Activated B cell treated with CpG ODN at 0.5 μM for 24 hours (primary cell): ENCODE results near the gene RNF152. TPM values are rescaled to one million over a fixed set of nuclear protein-coding genes. Genes with fewer than 3 reads are reported as not detected.
"Not testable (repeated sequence)": the region's sequence is repeated elsewhere in the genome, so short reads cannot be mapped to it uniquely, and the experiment has no call there.

Experiments
- ATAC-seq: fragments of 200-7000 bp; cut with Tn5 transposase; one replicate; pipeline ENCODE4 v1.10.0; 2021; ENCODE audit warnings: low read depth, mild to moderate bottlenecking, moderate library complexity
- CTCF ChIA-PET: fragments of 350-600 bp; sonication (Branson Sonifier 250); formaldehyde crosslinking; loops from one replicate; lab custom pipeline; 2021; ENCODE audit warnings: antibody characterized with exemption; lab: Charles Lee
- POLR2A ChIA-PET: fragments of 350-600 bp; sonication (Branson Sonifier 250); formaldehyde crosslinking; loops from one replicate; lab custom pipeline; 2021; ENCODE audit warnings: antibody characterized with exemption; lab: Charles Lee
- DNase-seq: peaks from one replicate; pipeline ENCODE4 v3.0.0; 2022
- H3K27ac Mint-ChIP-seq: one replicate; pipeline ENCODE4 v1.8.0; 2020; ENCODE audit warnings: mixed read lengths
- H3K27me3 Mint-ChIP-seq: one replicate; pipeline ENCODE4 v1.8.0; 2021; ENCODE audit warnings: mixed read lengths
- H3K36me3 Mint-ChIP-seq: one replicate; pipeline ENCODE4 v1.8.0; 2021; ENCODE audit warnings: low read depth, mixed read lengths
- H3K4me1 Mint-ChIP-seq: one replicate; pipeline ENCODE4 v1.8.0; 2021; ENCODE audit warnings: mixed read lengths
- H3K4me3 Mint-ChIP-seq: one replicate; pipeline ENCODE4 v1.8.0; 2020; ENCODE audit warnings: mild to moderate bottlenecking, mixed read lengths
- H3K9me3 Mint-ChIP-seq: one replicate; pipeline ENCODE4 v1.8.0; 2020; ENCODE audit warnings: mixed read lengths
- intact Hi-C: fragments of 100-400 bp; cut with micrococcal nuclease; formaldehyde crosslinking; loops from one replicate; pipeline ENCODE4 v1.15.1; 2024
- total RNA-seq: library from RNA; stranded (reverse); gene quantifications from 2 replicates; pipeline ENCODE4 v1.2.3, GENCODE V29; 2022
- TF ChIP-seq, protein P1 (sequence below): fragments of 200-600 bp; IDR thresholded peaks from one replicate; pipeline ENCODE4 v1.8.0; 2022; ENCODE audit warnings: antibody characterized with exemption, mild to moderate bottlenecking

Gene RNF152
- total RNA-seq, 1 donor from 2014 or later, result 0.02 TPM

DNA sequence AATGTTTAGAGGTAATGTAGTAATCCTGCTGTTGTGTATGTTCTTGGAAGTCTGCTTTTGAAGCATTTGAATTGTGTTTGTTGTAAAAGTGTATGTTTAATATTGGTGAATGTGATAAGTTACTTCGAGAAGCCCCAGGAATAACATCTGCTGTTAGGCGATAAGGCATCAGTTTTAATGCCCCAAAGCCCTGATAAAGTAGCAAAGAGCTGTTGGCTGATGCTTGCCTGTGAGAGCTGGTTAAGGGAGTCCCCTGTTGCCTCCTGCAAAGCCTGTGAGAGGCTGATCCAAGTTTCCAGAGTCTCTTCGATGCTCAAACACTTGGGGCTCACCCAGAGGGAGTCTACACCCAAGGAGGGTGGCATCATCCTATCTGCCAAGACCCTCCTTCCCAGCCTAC, 110.3 kb downstream of the RNF152 start:
- Mint-ChIP-seq H3K4me3 (no peak overlapping the region), H3K27ac (no peak overlapping the region), H3K9me3 (peaks cover 3% of the 10 kb centered on the region), H3K4me1 (no peaks in the 10 kb centered on the region), H3K27me3 (no peaks in the 10 kb centered on the region), H3K36me3 (no peaks in the 10 kb centered on the region)
- intact Hi-C loops, result no loop called here
- CTCF ChIA-PET, result no interaction called here
- ATAC-seq (no peak), DNase-seq (no peak)
- TF ChIP-seq, protein P1, sequence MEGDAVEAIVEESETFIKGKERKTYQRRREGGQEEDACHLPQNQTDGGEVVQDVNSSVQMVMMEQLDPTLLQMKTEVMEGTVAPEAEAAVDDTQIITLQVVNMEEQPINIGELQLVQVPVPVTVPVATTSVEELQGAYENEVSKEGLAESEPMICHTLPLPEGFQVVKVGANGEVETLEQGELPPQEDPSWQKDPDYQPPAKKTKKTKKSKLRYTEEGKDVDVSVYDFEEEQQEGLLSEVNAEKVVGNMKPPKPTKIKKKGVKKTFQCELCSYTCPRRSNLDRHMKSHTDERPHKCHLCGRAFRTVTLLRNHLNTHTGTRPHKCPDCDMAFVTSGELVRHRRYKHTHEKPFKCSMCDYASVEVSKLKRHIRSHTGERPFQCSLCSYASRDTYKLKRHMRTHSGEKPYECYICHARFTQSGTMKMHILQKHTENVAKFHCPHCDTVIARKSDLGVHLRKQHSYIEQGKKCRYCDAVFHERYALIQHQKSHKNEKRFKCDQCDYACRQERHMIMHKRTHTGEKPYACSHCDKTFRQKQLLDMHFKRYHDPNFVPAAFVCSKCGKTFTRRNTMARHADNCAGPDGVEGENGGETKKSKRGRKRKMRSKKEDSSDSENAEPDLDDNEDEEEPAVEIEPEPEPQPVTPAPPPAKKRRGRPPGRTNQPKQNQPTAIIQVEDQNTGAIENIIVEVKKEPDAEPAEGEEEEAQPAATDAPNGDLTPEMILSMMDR, result no peak
- POLR2A ChIA-PET, result no interaction called here

DNA sequence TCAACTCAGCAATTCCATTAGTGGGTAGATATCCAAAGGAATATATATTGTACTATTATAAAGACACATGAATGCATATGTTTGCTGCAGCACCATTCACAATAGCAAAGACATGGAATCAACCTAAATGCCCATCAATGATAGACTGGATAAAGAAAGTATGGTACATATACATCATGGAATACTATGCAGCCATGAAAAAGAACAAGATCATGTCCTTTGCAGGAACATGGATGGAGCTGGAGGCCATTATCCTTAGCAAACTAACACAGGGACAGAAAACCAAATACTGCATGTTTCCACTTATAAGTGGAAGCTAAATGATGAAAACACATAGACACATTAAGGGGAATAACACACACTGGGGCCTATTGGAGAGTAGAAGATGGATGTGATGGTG, 116.6 kb downstream of the RNF152 start:
- intact Hi-C loops, H3K4me1 Mint-ChIP-seq, POLR2A ChIA-PET, DNase-seq, ATAC-seq, H3K4me3 Mint-ChIP-seq, CTCF ChIA-PET, H3K36me3 Mint-ChIP-seq, H3K27ac Mint-ChIP-seq, H3K27me3 Mint-ChIP-seq: not testable (repeated sequence)
- H3K9me3 Mint-ChIP-seq, result peaks cover 14% of the 10 kb centered on the region

DNA sequence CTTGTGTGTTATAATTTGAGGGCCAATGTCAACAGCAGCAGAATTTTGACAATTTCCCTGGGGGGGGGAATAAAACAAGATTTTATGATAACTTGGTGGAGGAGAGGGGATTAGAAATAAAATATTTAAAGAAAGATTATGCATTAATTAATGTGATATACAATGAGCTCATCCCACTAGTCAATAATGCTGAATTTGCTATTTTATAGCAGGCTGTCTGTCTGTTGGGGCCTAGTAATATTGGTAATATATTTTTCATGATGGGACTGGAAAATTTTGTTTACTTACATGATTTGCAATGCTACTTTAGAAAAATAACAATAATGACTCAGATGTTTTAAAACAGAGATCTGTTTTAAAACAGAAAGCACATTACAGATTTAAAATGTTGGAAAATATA, 118.0 kb downstream of the RNF152 start:
- DNase-seq (no peak), ATAC-seq (no peak)
- intact Hi-C loops, result no loop called here
- H3K4me1 Mint-ChIP-seq, result no peaks in the 10 kb centered on the region
- H3K4me3 Mint-ChIP-seq, result no peak overlapping the region
- H3K27me3 Mint-ChIP-seq, result peaks cover 1% of the 10 kb centered on the region
- POLR2A ChIA-PET, result no interaction called here
- no peaks in the 10 kb centered on the region for H3K36me3 Mint-ChIP-seq
- TF ChIP-seq, protein P1, result no peak
- CTCF ChIA-PET, result no interaction called here
- no peak overlapping the region for H3K27ac Mint-ChIP-seq
- H3K9me3 Mint-ChIP-seq, result peaks cover 15% of the 10 kb centered on the region

DNA sequence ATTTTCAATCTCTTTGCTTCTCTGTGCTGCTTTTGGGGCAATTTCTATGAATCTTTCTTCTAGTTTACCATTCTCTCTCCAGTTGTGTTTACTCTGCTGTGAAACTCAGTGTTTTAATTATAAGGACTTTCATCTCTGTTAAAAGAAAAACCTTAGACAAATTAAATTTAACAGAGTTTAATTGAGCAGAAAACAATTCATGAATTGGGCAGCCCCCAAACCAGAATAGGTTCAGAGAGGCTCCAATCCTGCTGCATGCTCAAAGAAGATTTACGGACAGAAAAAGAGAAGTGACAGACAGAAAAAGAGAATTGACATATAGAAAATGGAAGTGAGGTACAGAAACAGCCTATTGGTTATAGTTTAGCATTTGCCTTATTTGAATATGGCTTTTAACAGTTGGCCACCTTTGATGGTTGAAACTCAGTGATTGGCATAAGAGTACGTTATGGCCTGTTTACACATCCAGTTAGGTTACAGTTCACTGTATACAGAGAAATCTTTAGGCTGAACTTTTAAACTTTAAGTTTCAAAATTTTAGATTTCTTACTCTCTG, 120.4 kb downstream of the RNF152 start:
- DNase-seq, result no peak
- no peaks in the 10 kb centered on the region for H3K4me1 Mint-ChIP-seq
- peaks cover 3% of the 10 kb centered on the region for H3K27me3 Mint-ChIP-seq
- ATAC-seq, result no peak
- no peak overlapping the region for H3K27ac Mint-ChIP-seq
- TF ChIP-seq, protein P1, result no peak
- peaks cover 15% of the 10 kb centered on the region for H3K9me3 Mint-ChIP-seq
- H3K36me3 Mint-ChIP-seq, result no peaks in the 10 kb centered on the region
- CTCF ChIA-PET, result no interaction called here
- intact Hi-C loops, result no loop called here
- POLR2A ChIA-PET, result no interaction called here
- no peak overlapping the region for H3K4me3 Mint-ChIP-seq

- TF ChIP-seq, protein P1, result no peak
- ATAC-seq (no peak), DNase-seq (no peak)
- H3K27me3 Mint-ChIP-seq, result peaks cover 3% of the 10 kb centered on the region
- no peaks in the 10 kb centered on the region for H3K4me1 Mint-ChIP-seq
- H3K36me3 Mint-ChIP-seq, result no peaks in the 10 kb centered on the region
- peaks cover 15% of the 10 kb centered on the region for H3K9me3 Mint-ChIP-seq
- no peak overlapping the region for H3K27ac Mint-ChIP-seq
- intact Hi-C loops, result no loop called here
- ChIA-PET POLR2A (no interaction called here), CTCF (no interaction called here)
- H3K4me3 Mint-ChIP-seq, result no peak overlapping the region
Measured at GRCh38 chr18:61771861-61772260, 120.9 kb downstream of the RNF152 start.

- no peak for ATAC-seq
- H3K4me1 Mint-ChIP-seq, result no peaks in the 10 kb centered on the region
- ChIA-PET CTCF (no interaction called here), POLR2A (no interaction called here)
- TF ChIP-seq, protein P1, result no peak
- H3K4me3 Mint-ChIP-seq, result no peak overlapping the region
- H3K36me3 Mint-ChIP-seq, result no peaks in the 10 kb centered on the region
- H3K9me3 Mint-ChIP-seq, result peaks cover 7% of the 10 kb centered on the region
- no peak overlapping the region for H3K27ac Mint-ChIP-seq
- peaks cover 3% of the 10 kb centered on the region for H3K27me3 Mint-ChIP-seq
- intact Hi-C loops, result no loop called here
- no peak for DNase-seq
Measured at GRCh38 chr18:61770279-61770678, 122.5 kb downstream of the RNF152 start.
